ENCODE measurements around the gene CACHD1. TPM values are rescaled to one million over a fixed set of nuclear protein-coding genes. Genes with fewer than 3 reads are reported as not detected.

Gene CACHD1
- total RNA-seq, 1 donor from 2014 or later, result 32.0 TPM

DNA sequence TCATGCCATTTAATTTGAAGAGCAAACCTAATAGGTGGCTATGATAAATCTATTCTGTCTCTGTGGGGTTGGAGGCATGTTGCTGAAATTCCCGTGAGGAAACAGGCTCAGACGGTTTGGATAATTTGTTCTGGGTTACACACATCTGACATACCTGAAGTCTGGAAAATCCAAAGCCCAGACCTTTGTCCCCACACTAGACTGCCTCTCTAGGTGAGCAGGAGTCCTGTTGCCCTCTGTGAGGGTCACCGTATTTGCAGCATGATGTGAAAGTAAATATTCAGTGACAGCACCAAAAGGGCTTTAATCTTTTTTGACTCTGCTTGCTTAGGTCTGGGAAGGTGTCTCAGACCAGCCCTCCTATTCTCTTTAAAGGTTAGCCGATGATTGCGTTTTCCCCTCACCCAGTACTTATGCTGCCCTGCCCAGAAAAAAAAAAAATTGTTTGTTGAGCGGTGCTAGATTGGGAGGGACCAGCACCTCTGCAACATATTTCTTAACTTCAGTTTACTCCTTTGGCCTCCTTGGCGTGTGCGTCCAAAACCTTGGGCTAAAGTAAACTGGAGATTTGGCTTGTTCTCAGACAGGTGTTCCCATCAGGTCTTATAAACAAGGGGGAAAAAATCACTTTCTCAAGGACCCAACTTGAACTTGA lies 67.0 kb downstream of the CACHD1 start:
- H3K4me3 ChIP-seq, result peak overlapping the region; percentile 4
- ATAC-seq (peak; percentile 84 to 88), DNase-seq (peak; percentile 46)
- H3K36me3 ChIP-seq, result no peaks in the 10 kb centered on the region
- no peaks in the 10 kb centered on the region for H3K9me3 ChIP-seq
- peaks cover 55% of the 10 kb centered on the region for H3K4me1 ChIP-seq
- intact Hi-C loops (cut with DNase I), result no loop called here
- H3K27ac ChIP-seq, result peak overlapping the region; percentile 57
- TF ChIP-seq, protein P1, sequence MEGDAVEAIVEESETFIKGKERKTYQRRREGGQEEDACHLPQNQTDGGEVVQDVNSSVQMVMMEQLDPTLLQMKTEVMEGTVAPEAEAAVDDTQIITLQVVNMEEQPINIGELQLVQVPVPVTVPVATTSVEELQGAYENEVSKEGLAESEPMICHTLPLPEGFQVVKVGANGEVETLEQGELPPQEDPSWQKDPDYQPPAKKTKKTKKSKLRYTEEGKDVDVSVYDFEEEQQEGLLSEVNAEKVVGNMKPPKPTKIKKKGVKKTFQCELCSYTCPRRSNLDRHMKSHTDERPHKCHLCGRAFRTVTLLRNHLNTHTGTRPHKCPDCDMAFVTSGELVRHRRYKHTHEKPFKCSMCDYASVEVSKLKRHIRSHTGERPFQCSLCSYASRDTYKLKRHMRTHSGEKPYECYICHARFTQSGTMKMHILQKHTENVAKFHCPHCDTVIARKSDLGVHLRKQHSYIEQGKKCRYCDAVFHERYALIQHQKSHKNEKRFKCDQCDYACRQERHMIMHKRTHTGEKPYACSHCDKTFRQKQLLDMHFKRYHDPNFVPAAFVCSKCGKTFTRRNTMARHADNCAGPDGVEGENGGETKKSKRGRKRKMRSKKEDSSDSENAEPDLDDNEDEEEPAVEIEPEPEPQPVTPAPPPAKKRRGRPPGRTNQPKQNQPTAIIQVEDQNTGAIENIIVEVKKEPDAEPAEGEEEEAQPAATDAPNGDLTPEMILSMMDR (IDR thresholded peaks at IDR 0.05), result no peak
- no peaks in the 10 kb centered on the region for H3K27me3 ChIP-seq (ENCODE audit: low read depth)

DNA sequence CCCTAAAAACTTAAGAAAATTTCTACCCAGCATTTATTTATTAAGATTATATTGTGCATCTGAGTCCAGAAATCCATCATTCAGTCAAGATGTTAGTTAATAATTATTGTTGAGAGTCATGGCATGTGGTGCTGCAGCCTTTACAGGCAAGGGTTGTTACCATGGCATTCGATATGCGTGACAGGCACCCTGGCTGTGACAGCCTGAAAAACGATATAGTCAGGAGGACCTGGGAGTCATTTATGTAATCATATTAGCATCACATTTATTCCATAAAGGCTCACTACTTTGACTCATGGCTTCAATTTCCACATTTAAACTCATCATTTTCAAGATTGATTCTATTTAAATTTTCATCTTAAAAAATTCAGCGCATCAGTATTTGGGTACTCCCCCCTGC lies 68.0 kb downstream of the CACHD1 start:
- DNase-seq (no peak), ATAC-seq (peak in 1 of 2 donors; percentile 29)
- H3K36me3 ChIP-seq, result no peaks in the 10 kb centered on the region
- no peak overlapping the region for H3K27ac ChIP-seq
- H3K4me1 ChIP-seq, result peaks cover 55% of the 10 kb centered on the region
- no peaks in the 10 kb centered on the region for H3K9me3 ChIP-seq
- intact Hi-C loops (cut with DNase I), result no loop called here
- H3K27me3 ChIP-seq (ENCODE audit: low read depth), result no peaks in the 10 kb centered on the region
- TF ChIP-seq, protein P1 (IDR thresholded peaks at IDR 0.05), result no peak
- H3K4me3 ChIP-seq, result no peak overlapping the region

DNA sequence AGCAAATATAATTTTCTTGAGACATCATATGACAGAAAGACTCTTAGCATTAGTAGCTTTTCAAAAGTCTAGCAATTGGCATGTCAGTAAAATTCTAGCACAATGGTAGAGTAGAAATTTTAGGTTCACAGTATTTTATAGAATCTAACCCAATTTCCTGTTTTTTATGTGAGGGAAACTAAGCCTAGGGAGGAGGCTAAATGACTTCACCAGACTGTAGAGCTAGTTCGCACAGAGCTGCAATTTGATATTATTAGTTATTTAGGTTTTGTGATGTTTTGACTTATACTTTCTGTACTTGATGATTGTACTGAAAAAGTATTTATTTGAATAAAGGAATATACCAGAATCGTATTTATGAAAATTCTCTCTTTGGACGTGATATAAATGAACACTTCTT lies 68.5 kb downstream of the CACHD1 start:
- Histone ChIP-seq H3K4me1 (peaks cover 55% of the 10 kb centered on the region), H3K9me3 (no peaks in the 10 kb centered on the region), H3K27ac (no peak overlapping the region), H3K4me3 (no peak overlapping the region), H3K27me3 (ENCODE audit: low read depth) (no peaks in the 10 kb centered on the region), H3K36me3 (no peaks in the 10 kb centered on the region)
- DNase-seq (no peak), ATAC-seq (no peak)
- TF ChIP-seq, protein P1 (IDR thresholded peaks at IDR 0.05), result no peak
- intact Hi-C loops (cut with DNase I), result no loop called here

DNA sequence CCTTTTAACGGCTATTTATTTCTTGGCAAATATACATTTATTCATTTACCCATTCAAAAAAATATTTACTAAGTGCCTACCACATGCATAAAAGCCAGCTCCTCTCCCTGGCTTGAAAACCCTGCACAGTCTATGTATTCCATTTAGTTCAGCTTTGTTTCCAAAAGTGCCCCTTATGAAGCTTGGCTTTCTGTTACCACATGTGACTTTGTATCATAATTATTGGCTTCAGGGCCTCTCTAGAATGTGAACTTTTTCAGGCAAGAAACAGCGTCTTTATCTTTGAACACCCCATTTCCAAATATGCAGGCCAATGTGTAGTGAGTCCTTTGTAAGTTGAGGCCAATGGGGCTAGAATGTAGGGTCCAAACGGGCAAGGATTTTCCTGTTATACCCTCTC lies 69.4 kb downstream of the CACHD1 start:
- intact Hi-C loops (cut with DNase I), result no loop called here
- ATAC-seq (no peak), DNase-seq (no peak)
- TF ChIP-seq, protein P1 (IDR thresholded peaks at IDR 0.05), result no peak
- H3K4me1 ChIP-seq, result peaks cover 55% of the 10 kb centered on the region
- H3K9me3 ChIP-seq, result no peaks in the 10 kb centered on the region
- H3K4me3 ChIP-seq, result no peak overlapping the region
- H3K27ac ChIP-seq, result no peak overlapping the region
- H3K36me3 ChIP-seq, result no peaks in the 10 kb centered on the region
- H3K27me3 ChIP-seq (ENCODE audit: low read depth), result no peaks in the 10 kb centered on the region

DNA sequence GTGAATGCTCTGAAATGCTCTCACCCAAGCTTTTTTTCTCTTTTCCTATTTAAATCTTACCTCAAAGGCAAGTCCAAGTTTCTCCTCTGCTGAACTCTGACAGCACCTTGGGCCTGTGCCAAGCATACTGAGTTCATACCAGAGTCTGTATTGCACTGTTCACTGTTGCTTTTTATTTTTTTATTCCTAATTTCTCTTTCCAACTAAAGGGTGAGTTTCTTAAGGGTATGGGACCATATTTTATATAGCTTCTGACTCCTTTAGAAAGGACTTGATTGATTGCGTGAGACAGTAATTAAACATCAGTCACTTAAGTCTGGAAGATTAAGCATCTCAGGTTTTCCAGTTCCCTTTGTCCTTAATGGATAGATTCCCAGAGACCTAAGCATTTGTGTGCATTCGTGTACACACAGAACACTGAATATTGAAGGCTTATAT lies 69.9 kb downstream of the CACHD1 start:
- Histone ChIP-seq H3K27ac (peak overlapping the region; percentile 51), H3K4me1 (peaks cover 55% of the 10 kb centered on the region), H3K4me3 (peak overlapping the region; percentile 33), H3K27me3 (ENCODE audit: low read depth) (no peaks in the 10 kb centered on the region), H3K9me3 (no peaks in the 10 kb centered on the region), H3K36me3 (no peaks in the 10 kb centered on the region)
- intact Hi-C loops (cut with DNase I), result no loop called here
- ATAC-seq, result peak in 1 of 2 donors; percentile 23
- TF ChIP-seq, protein P1 (IDR thresholded peaks at IDR 0.05), result no peak
- peak; percentile 60 for DNase-seq
